Stimulated activated naive CD8-positive, alpha-beta T cell treated with anti-CD3 and anti-CD28 coated beads, Interleukin-15, amount 100 ng/mL, for 72 hours (primary cell): ENCODE measurements around the gene SLC24A4.
A peak's percentile ranks its signal among the peaks of the same experiment; 100 is the strongest.

ENCODE experiments used
- ATAC-seq: fragments of 150-1000 bp; cut with Tn5 transposase; 2 replicates; pipeline ENCODE4 v1.10.0; 2021; ENCODE audit warnings: mild to moderate bottlenecking, moderate library complexity
- DNase-seq, 2 donors: peaks; one replicate each; pipeline ENCODE4 v3.0.0; 2021 to 2022
- H3K27ac Mint-ChIP-seq, 2 donors: one replicate each; pipeline ENCODE4 v1.8.0; 2022; ENCODE audit warnings: mild to moderate bottlenecking in 2 of 2, mixed read lengths in 2 of 2, moderate library complexity in 2 of 2
- H3K27me3 Mint-ChIP-seq: one replicate; pipeline ENCODE4 v1.8.0; 2022; ENCODE audit warnings: mixed read lengths
- H3K4me1 Mint-ChIP-seq: one replicate; pipeline ENCODE4 v1.8.0; 2022; ENCODE audit warnings: mild to moderate bottlenecking, mixed read lengths
- H3K4me3 Mint-ChIP-seq, 2 donors: one replicate each; pipeline ENCODE4 v1.8.0; 2022; ENCODE audit warnings: mild to moderate bottlenecking in 2 of 2, mixed read lengths in 2 of 2, moderate library complexity in 1 of 2
- H3K9me3 Mint-ChIP-seq, 2 donors: one replicate each; pipeline ENCODE4 v1.8.0; 2022; ENCODE audit warnings: mixed read lengths in 2 of 2

The SLC24A4 gene

DNA sequence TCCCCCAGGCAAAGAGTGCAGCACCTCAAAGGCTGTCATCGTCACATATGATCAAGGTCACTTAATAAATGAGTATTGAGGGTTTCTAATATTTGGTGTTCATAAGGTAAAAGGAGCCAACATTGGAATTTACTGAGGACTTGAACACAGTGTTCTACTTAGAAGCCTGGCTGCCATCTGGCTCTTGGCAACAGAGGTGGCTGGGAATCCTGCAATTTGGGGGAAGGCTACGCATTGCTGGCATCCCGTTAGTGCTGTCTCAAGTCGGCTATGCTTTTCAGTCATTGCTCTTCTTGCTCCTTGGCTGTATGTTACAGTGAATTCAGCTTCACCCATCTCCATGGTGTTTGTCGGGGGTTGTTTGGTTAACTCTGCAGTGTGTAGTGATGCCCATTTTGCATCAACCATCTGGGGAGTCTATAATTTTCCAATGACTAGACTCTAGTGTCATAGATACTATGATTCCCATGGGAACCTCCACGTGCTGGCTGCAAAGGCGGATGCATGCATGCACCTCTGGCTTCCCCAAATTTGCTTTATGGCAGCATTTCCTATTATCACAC lies 12.9 kb upstream of the SLC24A4 start:
- Mint-ChIP-seq H3K9me3 (peaks cover 0 to 7% of the 10 kb centered on the region in 2 donors), H3K27me3 (no peaks in the 10 kb centered on the region), H3K27ac (no peak overlapping the region), H3K4me3 (no peak overlapping the region), H3K4me1 (peaks cover 11% of the 10 kb centered on the region)
- no peak for DNase-seq
- no peak for ATAC-seq

DNA sequence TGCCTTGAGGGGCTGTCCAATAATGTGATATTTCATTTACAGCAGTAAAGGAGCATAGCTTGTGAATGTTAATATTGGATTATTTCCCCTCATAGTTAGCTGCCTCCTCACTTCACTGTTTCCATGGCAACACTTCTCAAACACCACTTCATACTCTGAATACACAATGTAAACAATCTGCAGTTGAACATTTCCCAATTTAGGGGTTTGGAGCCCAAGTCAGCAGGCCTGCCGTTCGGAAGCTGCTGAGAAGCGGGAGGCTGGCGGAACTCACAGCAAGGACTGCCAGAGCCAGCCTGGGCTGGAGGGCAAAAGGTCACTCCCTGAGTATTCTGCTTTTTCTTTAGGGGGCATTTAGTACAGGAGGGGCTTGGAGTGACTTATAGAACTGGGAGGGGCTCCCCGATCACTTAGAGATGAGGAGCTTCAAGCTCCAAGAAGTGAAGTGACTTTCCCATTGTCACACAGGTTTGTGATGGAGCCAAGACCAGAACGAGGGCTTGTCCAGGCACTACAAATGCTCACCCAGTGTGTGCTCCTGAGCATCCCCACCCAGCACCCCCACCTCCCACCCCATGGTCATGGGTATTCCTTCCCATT lies 12.1 kb upstream of the SLC24A4 start:
- H3K4me3 Mint-ChIP-seq: no peak overlapping the region
- peaks cover 0 to 7% of the 10 kb centered on the region in 2 donors for H3K9me3 Mint-ChIP-seq
- DNase-seq: no peak
- no peak for ATAC-seq
- H3K27me3 Mint-ChIP-seq: no peaks in the 10 kb centered on the region
- peaks cover 11% of the 10 kb centered on the region for H3K4me1 Mint-ChIP-seq
- no peak overlapping the region for H3K27ac Mint-ChIP-seq

GRCh38 chr14:92314182-92314581 lies 8.8 kb upstream of the SLC24A4 start:
- DNase-seq (no peak), ATAC-seq (no peak)
- Mint-ChIP-seq H3K27me3 (peaks cover 14% of the 10 kb centered on the region), H3K9me3 (peaks cover 11 to 22% of the 10 kb centered on the region in 2 donors), H3K4me1 (peaks cover 7% of the 10 kb centered on the region), H3K4me3 (no peak overlapping the region), H3K27ac (no peak overlapping the region)

GRCh38 chr14:92315050-92315805 lies 7.7 kb upstream of the SLC24A4 start:
- DNase-seq: no peak
- Mint-ChIP-seq H3K9me3 (peaks cover 11 to 22% of the 10 kb centered on the region in 2 donors), H3K27me3 (peaks cover 24% of the 10 kb centered on the region), H3K27ac (no peak overlapping the region), H3K4me1 (peaks cover 7% of the 10 kb centered on the region), H3K4me3 (no peak overlapping the region)
- ATAC-seq: no peak

DNA sequence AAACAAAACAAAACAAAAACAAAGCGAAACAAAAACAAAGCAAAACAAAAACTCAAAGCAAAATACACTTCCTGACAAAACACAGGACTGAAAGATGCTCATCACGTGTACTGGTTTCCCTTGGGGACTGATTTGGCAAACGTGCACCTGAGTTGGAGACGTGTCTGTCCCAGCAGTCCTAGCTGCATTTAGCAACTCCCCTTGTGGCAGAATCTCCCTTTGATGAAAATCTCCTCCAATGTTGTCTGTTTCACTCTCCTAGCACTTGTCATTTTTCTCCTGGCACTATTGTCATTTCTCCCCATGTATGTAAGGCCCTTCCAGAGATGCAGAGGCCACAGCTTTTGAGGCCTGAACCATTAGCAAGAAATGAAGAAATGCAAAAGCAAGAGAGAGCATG lies 6.8 kb upstream of the SLC24A4 start:
- DNase-seq (no peak), ATAC-seq (no peak)
- Mint-ChIP-seq H3K4me1 (peaks cover 7% of the 10 kb centered on the region), H3K4me3 (no peak overlapping the region), H3K27ac (no peak overlapping the region), H3K27me3 (peaks cover 30% of the 10 kb centered on the region), H3K9me3 (peaks cover 11 to 22% of the 10 kb centered on the region in 2 donors)

DNA sequence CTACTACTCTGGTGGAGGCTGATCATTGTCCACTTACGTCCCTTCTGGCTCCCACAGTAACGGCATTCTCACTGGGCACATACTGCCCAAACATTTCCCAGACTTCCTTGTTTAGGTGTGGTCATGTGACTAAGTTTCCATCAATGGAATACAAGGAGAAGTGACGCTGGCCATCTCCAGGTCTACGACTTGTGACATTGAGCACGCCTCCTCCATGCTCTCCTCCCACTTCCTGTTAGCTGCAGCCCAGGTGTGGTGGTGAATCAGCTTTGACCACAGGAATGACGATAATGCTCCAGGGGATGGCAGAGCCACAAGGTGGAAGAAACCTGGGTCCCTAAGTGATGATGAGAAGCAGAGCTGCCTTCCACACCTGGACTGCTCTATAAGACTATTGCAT lies 6.0 kb upstream of the SLC24A4 start:
- H3K27ac Mint-ChIP-seq: no peak overlapping the region
- H3K4me3 Mint-ChIP-seq: no peak overlapping the region
- no peak for ATAC-seq
- peaks cover 37% of the 10 kb centered on the region for H3K27me3 Mint-ChIP-seq
- no peak for DNase-seq
- peaks cover 11 to 22% of the 10 kb centered on the region in 2 donors for H3K9me3 Mint-ChIP-seq
- H3K4me1 Mint-ChIP-seq: peaks cover 12% of the 10 kb centered on the region

- H3K4me1 Mint-ChIP-seq: peaks cover 17% of the 10 kb centered on the region
- peaks cover 43% of the 10 kb centered on the region for H3K27me3 Mint-ChIP-seq
- DNase-seq (no peak), ATAC-seq (no peak)
- H3K9me3 Mint-ChIP-seq: peaks cover 11 to 22% of the 10 kb centered on the region in 2 donors
- no peak overlapping the region for H3K27ac Mint-ChIP-seq
- H3K4me3 Mint-ChIP-seq: no peak overlapping the region
These were observed 5.5 kb upstream of the SLC24A4 start for GRCh38 chr14:92317511-92317910.

- peaks cover 11 to 21% of the 10 kb centered on the region in 2 donors for H3K9me3 Mint-ChIP-seq
- peaks cover 85% of the 10 kb centered on the region for H3K27me3 Mint-ChIP-seq
- DNase-seq (no peak), ATAC-seq (no peak)
- H3K4me1 Mint-ChIP-seq: peaks cover 31% of the 10 kb centered on the region
- H3K4me3 Mint-ChIP-seq: no peak overlapping the region
- H3K27ac Mint-ChIP-seq: no peak overlapping the region
These were observed 1.3 kb upstream of the SLC24A4 start for GRCh38 chr14:92321701-92322100.

GRCh38 chr14:92322516-92322915 lies 449 bp upstream of the SLC24A4 start:
- peaks cover 93% of the 10 kb centered on the region for H3K27me3 Mint-ChIP-seq
- peak overlapping the region; percentile 80 to 84 for H3K4me3 Mint-ChIP-seq
- peaks cover 5 to 13% of the 10 kb centered on the region in 2 donors for H3K9me3 Mint-ChIP-seq
- H3K27ac Mint-ChIP-seq: no peak overlapping the region
- no peak for ATAC-seq
- peaks cover 25% of the 10 kb centered on the region for H3K4me1 Mint-ChIP-seq
- no peak for DNase-seq

DNA sequence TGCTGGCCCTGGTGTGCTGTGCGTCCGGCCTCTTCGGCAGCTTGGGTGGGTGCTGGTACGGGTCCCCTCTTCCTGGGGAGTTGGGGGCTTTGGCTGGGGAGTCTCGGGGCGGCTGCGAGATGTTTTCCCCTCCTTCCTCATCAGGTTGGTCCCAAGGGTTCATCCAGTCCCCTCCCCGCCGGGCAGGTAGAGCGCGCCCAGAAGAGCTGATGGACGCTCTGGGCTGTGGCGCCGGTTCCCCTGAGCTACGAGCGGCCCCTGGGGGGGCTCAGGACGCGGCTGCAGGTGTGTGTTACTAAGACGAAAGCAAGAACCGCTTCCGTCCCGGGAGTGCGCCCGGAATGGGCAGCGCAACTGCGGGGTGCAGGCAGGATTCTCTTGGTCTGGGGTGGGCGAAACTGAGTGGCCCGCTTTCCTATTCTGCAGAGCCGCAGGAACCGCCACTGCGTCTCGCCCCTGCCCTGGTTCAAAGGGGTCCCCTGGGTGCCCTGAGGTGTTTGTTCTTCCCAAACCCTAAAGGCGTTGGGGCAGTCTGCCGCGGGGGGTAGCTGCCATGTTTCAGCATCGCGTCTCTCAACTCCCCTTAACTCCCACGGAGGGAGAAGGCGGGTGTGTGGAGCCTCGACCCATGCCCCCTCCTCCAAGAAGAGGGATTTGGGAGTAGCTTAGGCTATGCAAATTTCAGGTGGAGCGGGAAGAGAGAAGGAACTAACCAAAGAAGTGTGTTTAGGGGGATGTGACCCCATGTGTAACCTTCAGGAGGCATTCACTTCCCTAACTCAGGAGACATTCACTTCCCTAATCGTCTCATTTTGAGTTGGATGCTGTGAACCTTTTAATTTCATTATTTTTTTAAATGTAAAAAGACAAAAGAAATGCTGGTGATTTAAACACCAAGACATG lies 1.2 kb downstream of the SLC24A4 start:
- Mint-ChIP-seq H3K27me3 (peaks cover 91% of the 10 kb centered on the region), H3K4me3 (peak overlapping the region; percentile 37 to 70)
- peak; percentile 6 for ATAC-seq

GRCh38 chr14:92325835-92326234 lies 2.9 kb downstream of the SLC24A4 start:
- no peaks in the 10 kb centered on the region for H3K9me3 Mint-ChIP-seq
- H3K4me1 Mint-ChIP-seq: peaks cover 25% of the 10 kb centered on the region
- ATAC-seq (no peak), DNase-seq (no peak)
- peaks cover 76% of the 10 kb centered on the region for H3K27me3 Mint-ChIP-seq
- H3K27ac Mint-ChIP-seq: no peak overlapping the region
- no peak overlapping the region for H3K4me3 Mint-ChIP-seq

More for the DNA sequence above, 1.2 kb downstream of the SLC24A4 start:
- Mint-ChIP-seq H3K4me1 (peaks cover 25% of the 10 kb centered on the region), H3K27ac (no peak overlapping the region), H3K9me3 (no peaks in the 10 kb centered on the region)
- DNase-seq: no peak

- H3K9me3 Mint-ChIP-seq: no peaks in the 10 kb centered on the region
- H3K27ac Mint-ChIP-seq: no peak overlapping the region
- H3K27me3 Mint-ChIP-seq: peaks cover 56% of the 10 kb centered on the region
- ATAC-seq (no peak), DNase-seq (no peak)
- H3K4me3 Mint-ChIP-seq: no peak overlapping the region
- H3K4me1 Mint-ChIP-seq: peaks cover 5% of the 10 kb centered on the region
These were observed 5.8 kb downstream of the SLC24A4 start for GRCh38 chr14:92328664-92329255.

- no peak overlapping the region for H3K27ac Mint-ChIP-seq
- ATAC-seq: no peak
- H3K4me1 Mint-ChIP-seq: peaks cover 3% of the 10 kb centered on the region
- H3K4me3 Mint-ChIP-seq: no peak overlapping the region
- H3K9me3 Mint-ChIP-seq: no peaks in the 10 kb centered on the region
- H3K27me3 Mint-ChIP-seq: peaks cover 45% of the 10 kb centered on the region
- DNase-seq: no peak
These were observed 11.1 kb downstream of the SLC24A4 start for GRCh38 chr14:92334050-92334449.

DNA sequence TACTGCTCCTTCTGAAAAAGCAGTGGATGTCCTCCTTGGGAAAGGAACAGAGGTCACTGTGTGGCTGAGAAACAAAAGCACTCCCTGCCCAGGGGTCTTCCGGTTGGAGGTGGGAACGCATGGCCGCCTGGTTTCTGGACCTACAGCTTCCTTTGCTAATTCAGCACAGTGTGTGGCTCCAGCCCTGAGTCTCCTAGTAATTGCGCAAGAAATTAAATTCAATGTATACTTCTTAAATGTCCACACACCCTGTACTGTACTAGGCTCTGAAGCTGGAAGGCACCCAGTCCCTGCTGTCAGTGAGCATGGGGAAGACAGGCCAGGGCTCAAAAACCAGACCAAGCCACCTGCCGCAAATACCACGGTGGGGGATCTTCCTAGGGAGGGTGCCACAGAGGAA lies 13.4 kb downstream of the SLC24A4 start:
- peaks cover 61% of the 10 kb centered on the region for H3K27me3 Mint-ChIP-seq
- no peak overlapping the region for H3K4me3 Mint-ChIP-seq
- DNase-seq: no peak
- ATAC-seq: no peak
- no peaks in the 10 kb centered on the region for H3K9me3 Mint-ChIP-seq
- H3K4me1 Mint-ChIP-seq: peaks cover 21% of the 10 kb centered on the region
- peak overlapping the region in 1 of 2 donors; percentile 79 for H3K27ac Mint-ChIP-seq

- ATAC-seq (no peak), DNase-seq (no peak)
- Mint-ChIP-seq H3K4me1 (peaks cover 44% of the 10 kb centered on the region), H3K4me3 (no peak overlapping the region), H3K27me3 (peaks cover 67% of the 10 kb centered on the region), H3K9me3 (peaks cover 7 to 8% of the 10 kb centered on the region in 2 donors), H3K27ac (no peak overlapping the region)
These were observed 16.5 kb downstream of the SLC24A4 start for GRCh38 chr14:92339426-92339825.
